ENCODE data around the gene SNORC.

SNORC gene

GRCh38 chr2:232883116-232883721, 13.2 kb downstream of the SNORC start:
- no peak for DNase-seq

- no peak for DNase-seq
Observed at GRCh38 chr2:232884001-232884421, 13.9 kb downstream of the SNORC start.

- no peak for DNase-seq
Observed at GRCh38 chr2:232884549-232885263, 14.6 kb downstream of the SNORC start.

- DNase-seq: no peak
Observed at GRCh38 chr2:232885264-232885961, 15.3 kb downstream of the SNORC start.

- no peak for DNase-seq
Observed at GRCh38 chr2:232886176-232886575, 16.1 kb downstream of the SNORC start.

- no peak for DNase-seq
Observed at GRCh38 chr2:232886632-232887031, 16.6 kb downstream of the SNORC start.

- no peak for DNase-seq
Observed at GRCh38 chr2:232887171-232887850, 17.2 kb downstream of the SNORC start.

GRCh38 chr2:232888099-232888836, 18.2 kb downstream of the SNORC start:
- no peak for DNase-seq

- no peak for DNase-seq
Observed at GRCh38 chr2:232888839-232889529, 18.9 kb downstream of the SNORC start.

GRCh38 chr2:232889876-232890401, 19.9 kb downstream of the SNORC start:
- DNase-seq: no peak

GRCh38 chr2:232890536-232890895, 20.5 kb downstream of the SNORC start:
- DNase-seq: no peak

GRCh38 chr2:232890896-232891601, 21.0 kb downstream of the SNORC start:
- no peak for DNase-seq

- DNase-seq: no peak
Observed at GRCh38 chr2:232891621-232892071, 21.6 kb downstream of the SNORC start.

GRCh38 chr2:232892221-232892620, 22.2 kb downstream of the SNORC start:
- DNase-seq: no peak

- DNase-seq: no peak
Observed at GRCh38 chr2:232892843-232893242, 22.8 kb downstream of the SNORC start.

- DNase-seq: no peak
Observed at GRCh38 chr2:232893834-232894233, 23.8 kb downstream of the SNORC start.

GRCh38 chr2:232894251-232894650, 24.2 kb downstream of the SNORC start:
- no peak for DNase-seq

- DNase-seq: no peak
Observed at GRCh38 chr2:232894746-232895145, 24.7 kb downstream of the SNORC start.

GRCh38 chr2:232896111-232896510, 26.0 kb downstream of the SNORC start:
- DNase-seq: no peak

- no peak for DNase-seq
Observed at GRCh38 chr2:232896720-232897597, 26.9 kb downstream of the SNORC start.

Data from inflammatory macrophage treated with lipopolysaccharide for 1 hour (primary cell).